GM18873 (cell line): Measurements from ENCODE around the gene RIBC2.
"Not testable (repeated sequence)": the region's sequence is repeated elsewhere in the genome, so short reads cannot be mapped to it uniquely, and the experiment has no call there.

Experiments used
- ATAC-seq: cut with Tn5 transposase; IDR thresholded peaks from one replicate; pipeline ENCODE4 v1.9.1; 2021; ENCODE audit warnings: mild to moderate bottlenecking, moderate library complexity, moderate number of reproducible peaks; ENCODE audit not compliant: unreplicated experiment, low FRiP score

RIBC2 gene, protein sequence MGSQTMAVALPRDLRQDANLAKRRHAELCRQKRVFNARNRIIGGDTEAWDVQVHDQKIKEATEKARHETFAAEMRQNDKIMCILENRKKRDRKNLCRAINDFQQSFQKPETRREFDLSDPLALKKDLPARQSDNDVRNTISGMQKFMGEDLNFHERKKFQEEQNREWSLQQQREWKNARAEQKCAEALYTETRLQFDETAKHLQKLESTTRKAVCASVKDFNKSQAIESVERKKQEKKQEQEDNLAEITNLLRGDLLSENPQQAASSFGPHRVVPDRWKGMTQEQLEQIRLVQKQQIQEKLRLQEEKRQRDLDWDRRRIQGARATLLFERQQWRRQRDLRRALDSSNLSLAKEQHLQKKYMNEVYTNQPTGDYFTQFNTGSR

DNA sequence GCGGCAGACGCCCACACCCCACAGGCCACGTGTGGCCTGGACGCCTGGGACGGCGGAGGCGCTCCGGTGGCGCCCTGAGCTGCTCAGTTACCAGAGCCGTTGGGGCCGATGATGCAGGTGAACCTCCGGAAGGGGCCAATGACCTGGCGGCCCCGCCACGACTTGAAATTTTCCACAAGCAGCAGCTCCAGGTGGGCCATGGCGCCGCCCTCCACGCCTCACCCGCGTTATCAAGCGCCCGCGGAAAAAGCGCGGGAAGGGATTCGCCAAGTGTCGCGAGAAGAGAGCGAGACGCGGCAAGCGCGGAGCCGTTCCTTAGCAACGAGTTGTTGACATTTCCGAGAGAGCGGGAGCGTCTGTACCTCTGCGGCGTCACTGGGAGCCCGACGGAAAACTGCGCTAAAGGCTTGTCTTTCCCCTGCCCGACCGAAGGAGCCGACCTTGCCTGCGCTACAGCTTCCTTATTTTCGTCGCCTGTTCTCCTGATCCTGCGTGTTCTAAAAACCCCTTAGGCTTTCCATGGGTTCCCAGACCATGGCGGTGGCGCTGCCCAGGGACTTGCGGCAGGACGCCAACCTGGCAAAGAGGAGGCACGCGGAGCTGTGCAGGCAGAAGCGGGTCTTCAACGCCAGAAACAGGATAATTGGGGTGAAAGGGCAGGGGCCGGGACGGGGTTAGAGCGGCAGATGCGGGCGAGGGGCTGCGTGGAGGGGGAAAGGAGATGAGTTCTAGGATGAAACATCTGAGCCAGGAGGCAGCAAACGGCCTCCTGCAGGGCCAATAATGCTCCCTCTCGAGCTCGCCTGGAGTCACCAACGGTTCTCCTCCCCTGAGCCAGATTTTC lies at the start of gene RIBC2, which contains the start of gene SMC1B:
Gene RIBC2, plus strand, starts transcription at position 326 of the 844 bp plus-strand sequence. Its CDS starts 194 bp downstream, at position 520.
Gene SMC1B, minus strand, starts transcription at position 232 of the 844 bp plus-strand sequence. Its CDS starts 32 bp downstream, at position 200.
- ATAC-seq = no peak

DNA sequence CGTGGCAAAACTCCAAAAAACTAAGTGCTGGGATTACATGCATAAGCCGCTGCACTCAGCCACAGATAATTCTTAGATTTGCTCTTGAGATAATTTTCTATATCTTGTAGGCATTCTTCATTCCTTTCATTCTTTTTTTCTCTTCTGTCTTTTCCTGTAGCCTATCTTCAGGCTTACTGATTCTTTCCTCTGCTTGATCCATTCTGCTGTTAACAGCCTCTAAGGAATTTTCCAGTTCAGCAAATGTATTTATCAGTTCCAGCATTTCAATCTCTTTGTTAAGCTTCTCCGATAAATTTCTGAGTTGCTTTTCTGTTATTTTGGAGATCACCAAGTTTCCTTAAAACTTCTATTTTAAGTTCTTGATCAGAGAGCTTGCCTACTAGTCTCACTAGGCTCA lies 46.8 kb upstream of the RIBC2 start:
- ATAC-seq = no peak

DNA sequence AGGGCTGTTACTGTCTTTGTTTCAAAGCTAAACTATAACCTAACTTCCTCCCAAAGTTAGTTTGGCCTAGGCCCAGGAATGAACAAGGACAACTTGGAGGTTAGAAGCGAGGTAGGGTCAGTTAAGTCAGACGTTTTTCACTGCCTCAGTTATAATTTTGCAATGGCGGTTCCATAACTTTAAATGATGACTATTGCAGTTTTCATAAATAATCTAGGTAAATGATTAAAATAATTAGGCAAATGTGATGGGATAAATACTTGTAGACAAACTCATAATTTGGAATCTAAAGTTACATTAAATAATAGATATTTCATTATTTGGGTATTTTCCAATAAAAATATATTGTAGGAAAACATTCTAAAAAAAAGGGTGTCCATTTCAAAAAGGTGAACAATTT lies 39.9 kb upstream of the RIBC2 start:
- ATAC-seq = not testable (repeated sequence)

- ATAC-seq = no peak
These were observed 37.5 kb upstream of the RIBC2 start for GRCh38 chr22:45376009-45376408.

GRCh38 chr22:45376703-45377102 lies 36.8 kb upstream of the RIBC2 start:
- ATAC-seq = no peak

GRCh38 chr22:45381348-45381747 lies 32.1 kb upstream of the RIBC2 start:
- ATAC-seq = no peak

DNA sequence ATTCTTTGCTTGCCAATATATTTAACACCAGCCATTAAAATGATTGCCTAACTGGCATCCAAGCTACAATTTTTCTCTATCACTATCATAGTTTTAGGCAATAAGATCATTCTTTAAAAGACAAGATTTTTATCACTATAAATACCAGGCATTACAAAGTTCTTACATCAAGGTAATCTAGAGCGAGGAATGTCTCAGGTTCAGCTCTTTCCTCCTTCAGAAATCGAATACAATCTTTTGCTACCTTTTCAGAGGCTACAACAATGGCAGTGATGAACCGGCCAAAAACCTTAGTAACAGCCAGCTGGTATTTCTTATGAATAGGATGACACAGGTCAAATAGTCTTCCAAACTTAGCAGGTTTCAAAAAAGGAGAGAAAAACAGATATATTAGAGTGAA lies 23.9 kb upstream of the RIBC2 start:
- ATAC-seq = no peak

DNA sequence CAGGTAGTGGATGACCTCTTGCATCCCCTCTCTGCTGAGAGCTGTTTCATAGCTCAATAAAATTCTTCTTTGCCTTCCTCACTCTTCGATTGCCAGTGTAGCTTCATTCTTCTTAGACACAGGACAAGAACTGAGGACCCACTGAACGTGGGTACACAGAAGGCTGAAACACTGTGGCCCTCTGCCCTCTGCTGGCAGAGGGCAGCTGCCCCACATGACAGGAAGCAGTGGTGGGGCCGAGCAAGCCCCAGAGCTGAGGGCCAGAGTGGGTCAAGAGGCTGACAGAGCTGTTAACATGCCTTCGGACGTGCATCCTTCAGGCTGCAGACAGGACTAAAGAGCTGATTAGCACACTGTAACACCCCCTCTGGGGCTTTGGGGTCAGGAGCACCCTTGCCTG lies 15.7 kb upstream of the RIBC2 start:
- ATAC-seq = no peak

DNA sequence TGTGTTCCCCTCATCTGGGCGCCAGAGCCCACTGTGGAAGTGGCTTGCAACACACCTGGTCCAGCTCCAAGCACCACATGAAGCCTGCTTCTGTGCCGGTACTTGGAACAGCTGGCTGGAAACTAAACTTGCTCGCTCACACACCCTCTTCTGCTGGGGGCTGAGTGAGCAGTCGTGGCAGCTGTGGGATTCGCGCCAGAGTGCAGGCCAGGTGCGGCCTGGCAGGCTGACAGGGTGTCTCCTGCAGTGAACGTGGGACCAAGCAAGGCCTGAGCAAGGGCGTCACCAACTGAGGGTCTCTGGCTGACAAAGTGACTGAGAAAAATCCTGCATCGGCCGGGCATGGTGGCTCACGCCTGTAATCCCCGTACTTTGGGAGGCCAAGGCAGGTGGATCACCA lies 15.3 kb upstream of the RIBC2 start:
- no peak for ATAC-seq

- no peak for ATAC-seq
These were observed 13.6 kb upstream of the RIBC2 start for GRCh38 chr22:45399712-45400445.

DNA sequence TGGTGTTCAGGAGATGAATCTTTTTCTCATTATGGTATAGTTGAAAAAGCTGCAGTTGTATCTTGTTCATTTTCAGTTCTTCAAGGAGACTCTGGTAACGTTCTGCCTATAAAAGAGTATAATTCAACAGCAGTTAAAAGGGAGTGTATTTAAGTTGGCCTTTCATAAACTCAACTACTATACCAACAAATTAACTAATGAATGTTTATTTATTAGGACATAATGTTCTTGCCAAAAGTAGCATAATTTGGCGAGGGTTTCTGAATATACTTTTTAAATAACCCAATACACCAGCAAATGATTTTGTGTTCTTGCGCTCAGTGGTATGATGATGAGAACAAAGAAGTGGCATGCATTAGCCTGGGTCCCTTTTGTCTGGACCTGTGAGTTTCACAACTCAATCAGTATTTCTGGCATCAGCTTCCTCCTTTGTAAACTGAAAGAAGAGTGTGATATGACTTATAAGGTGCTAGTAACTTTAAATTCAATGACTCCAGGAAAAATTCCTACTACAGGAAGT lies 11.0 kb upstream of the RIBC2 start:
- no peak for ATAC-seq

GRCh38 chr22:45407793-45408192 lies 5.7 kb upstream of the RIBC2 start:
- no peak for ATAC-seq

DNA sequence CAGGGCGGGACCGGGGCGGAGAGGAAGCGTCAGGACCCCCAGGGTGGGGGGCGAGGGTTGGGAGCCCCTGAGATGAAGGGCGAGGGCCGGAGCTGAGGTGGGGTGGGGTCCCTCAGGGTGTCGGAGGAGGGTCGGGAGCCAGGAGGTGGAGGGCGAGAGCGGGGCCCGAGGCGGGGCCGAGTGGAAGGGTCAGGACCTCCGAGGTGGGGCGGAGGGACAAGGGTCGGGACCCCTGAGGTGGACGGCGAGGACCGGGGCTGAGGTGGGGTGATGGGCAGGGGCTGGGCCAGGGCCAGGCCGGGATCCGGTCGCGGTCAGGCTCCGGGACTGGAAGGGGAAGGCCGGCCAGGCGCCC lies 503 bp upstream of the RIBC2 start:
- no peak for ATAC-seq

DNA sequence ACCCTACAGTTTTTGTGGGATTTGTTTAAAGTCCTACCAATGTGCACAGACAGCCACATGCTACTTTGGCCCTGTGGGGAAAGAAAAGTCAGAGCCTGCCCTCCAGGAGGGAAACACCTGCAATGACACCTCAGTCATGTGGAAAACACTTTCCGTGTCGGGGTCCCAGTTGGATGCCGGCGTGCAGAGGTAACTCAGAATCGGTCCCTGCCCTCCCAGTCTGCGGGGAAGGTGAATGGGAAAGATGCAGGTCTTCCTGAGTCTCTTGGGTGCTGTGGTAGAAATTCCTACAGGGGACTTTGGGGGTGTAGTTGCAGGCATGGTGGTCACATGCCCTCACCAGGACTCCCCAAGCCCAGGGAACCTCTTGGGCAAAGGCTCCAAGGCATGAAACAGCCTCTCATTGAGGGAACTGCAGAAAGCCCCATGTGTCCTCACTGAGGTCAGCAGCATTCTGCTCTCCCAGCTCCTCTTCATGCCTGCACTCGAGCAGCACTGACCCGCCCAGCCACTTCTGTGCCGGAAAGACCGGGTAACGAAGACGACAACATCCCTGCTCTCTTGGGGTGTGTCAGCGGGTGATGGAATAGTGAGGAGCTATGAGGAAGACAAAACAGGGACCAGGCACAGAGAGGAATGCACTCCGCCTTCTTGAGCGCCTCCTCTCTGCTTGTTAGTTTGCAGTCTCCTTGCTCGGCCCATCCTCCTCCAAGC lies 4.7 kb downstream of the RIBC2 start:
- no peak for ATAC-seq

DNA sequence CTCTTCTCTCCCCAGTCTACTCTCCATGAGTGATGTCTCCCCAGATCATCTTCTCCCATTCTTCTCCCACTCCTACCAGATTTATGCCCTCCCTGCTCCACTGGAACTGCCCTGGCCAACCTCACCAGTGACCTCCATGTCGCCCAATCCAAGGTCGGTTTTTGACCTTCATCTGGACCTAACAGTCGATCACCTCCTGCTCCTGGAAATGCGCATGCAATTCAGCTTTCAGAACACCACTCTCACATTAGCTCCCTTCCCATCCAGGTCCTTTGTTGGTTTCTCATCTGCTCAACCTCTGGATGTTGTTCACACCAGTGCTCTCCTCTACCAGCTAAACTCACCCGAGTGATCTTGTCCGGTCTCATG lies 5.3 kb downstream of the RIBC2 start:
- no peak for ATAC-seq

GRCh38 chr22:45420011-45420410 lies 6.5 kb downstream of the RIBC2 start:
- no peak for ATAC-seq

DNA sequence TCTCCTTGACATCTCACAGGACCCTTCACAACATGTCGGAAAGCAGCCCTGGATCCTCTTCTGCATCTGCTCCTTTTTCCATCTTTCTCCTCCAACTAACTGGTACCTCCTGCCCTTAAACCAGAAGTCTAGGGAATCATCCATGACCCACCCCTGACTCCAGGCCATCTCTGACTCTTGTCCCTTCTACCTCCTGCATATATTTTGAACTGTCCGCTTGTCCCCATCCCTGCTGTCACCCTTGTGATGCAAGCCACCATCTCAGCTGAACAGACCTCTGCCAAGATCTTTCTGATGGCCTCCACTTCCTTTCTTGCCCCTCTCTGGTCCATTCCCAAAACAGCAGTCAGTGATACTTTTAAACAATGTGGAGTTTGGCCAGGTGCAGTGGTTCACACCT lies 7.0 kb downstream of the RIBC2 start:
- no peak for ATAC-seq

- ATAC-seq = no peak
These were observed 8.0 kb downstream of the RIBC2 start for GRCh38 chr22:45421349-45422055.

DNA sequence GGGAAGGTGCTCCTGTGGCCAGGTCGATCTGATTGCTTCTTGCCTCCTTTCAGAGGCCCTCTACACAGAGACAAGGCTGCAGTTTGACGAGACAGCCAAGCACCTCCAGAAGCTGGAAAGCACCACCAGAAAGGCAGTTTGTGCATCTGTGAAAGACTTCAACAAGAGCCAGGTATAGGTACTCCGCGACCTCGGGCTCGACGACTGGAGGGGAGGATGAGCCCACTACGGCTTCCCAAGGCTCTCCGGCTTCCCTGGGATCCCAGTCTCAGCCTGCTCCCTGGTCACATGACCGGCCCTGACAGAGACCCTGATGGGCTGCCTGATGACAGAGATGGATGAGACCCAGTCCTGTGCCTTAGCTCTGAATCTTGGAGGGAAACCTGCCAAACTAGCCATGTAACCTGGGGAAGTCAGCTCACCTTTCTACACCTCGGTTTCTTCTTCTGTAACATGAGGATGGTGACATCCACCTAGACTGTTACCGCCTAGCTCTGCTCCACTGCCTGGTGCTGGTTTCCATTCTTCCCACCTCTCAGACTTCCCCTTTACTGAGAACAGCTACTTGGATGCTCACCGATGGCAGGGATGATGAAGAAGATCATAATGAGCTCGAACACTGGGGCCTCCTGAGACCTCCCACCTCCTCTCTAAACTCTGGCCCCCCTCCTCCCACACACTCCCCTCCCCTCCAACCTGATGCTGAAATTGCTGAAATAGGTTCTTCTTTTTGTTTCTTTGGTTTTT lies 8.9 kb downstream of the RIBC2 start:
- ATAC-seq = no peak
